ENCODE data around the gene LBX2. TPM values are rescaled to one million over a fixed set of nuclear protein-coding genes. Genes with fewer than 3 reads are reported as not detected.

The LBX2 gene
- total RNA-seq, 1 experiment from 2014 or later: 10.1 TPM

DNA sequence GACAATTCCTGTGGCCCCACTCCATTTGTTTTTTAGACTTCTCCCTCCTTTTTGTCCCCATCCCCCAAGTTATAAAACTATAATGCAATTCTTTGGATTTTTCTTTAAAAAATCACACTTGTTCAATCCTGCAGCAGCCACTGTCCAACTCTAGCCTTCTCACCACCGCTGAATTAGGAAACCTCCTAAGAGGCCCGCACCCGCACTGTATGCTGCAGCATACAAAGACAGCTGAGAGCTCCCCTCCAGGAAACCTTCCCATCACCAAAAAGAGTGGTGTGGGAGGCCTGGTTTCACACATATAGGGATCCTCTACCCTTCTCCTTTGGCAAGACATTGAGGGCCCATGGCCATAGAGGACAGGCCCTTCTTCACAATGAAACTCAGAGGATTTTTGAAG, 5.2 kb upstream of the LBX2 start:
- no peak overlapping the region for H3K4me3 ChIP-seq (replicated peaks in 1 of 2; ENCODE audit: low read depth in 1 of 2, low read length in 2 of 2)
- H4K20me1 ChIP-seq (ENCODE audit: insufficient read depth): no peaks in the 10 kb centered on the region
- H3K4me2 ChIP-seq (ENCODE audit: low read length): no peak overlapping the region
- no peak overlapping the region for H3K9ac ChIP-seq (ENCODE audit: low read length)
- no peaks in the 10 kb centered on the region for H3K9me2 ChIP-seq (ENCODE audit: insufficient read depth)
- H3K27me3 ChIP-seq (ENCODE audit: insufficient read depth, low read length): no peaks in the 10 kb centered on the region
- ATAC-seq: no peak
- H3K79me2 ChIP-seq (ENCODE audit: insufficient read depth, low read length): peaks cover 22% of the 10 kb centered on the region
- peaks cover 30 to 64% of the 10 kb centered on the region in 2 experiments for H3K4me1 ChIP-seq (ENCODE audit: control insufficient read depth in 1 of 2, insufficient read depth in 2 of 2, low read length in 2 of 2)
- RAD21 ChIA-PET (ENCODE audit: low non-redundant PET in 1 of 2, low total read pairs in 2 of 2, uncharacterized antibody in 2 of 2, unreplicated experiment in 2 of 2): no interaction called here
- no peak overlapping the region for H3K27ac ChIP-seq (ENCODE audit: low read depth, low read length)
- intact Hi-C loops (cut with micrococcal nuclease): no loop called here
- no peaks in the 10 kb centered on the region for H3K9me3 ChIP-seq (ENCODE audit: control insufficient read depth in 1 of 2, insufficient read depth in 1 of 2, low read depth in 1 of 2, low read length in 2 of 2)
- peaks cover 3 to 16% of the 10 kb centered on the region in 2 experiments; a peak in 2 of 4 replicates for H3K36me3 ChIP-seq (ENCODE audit: control insufficient read depth in 1 of 2, insufficient read depth in 2 of 2, low read length in 2 of 2)
- no peak overlapping the region for H2AFZ ChIP-seq (ENCODE audit: low read depth, low read length, poor library complexity, severe bottlenecking)
- no TSS peak for BruUV-seq (replicated peaks)
- POLR2A ChIA-PET: interaction anchor here (1.5 kb wide), 1 partner anchor 27 kb away, joined by 4 read pairs; no protein-coding TSS in a partner anchor
- DNase-seq (ENCODE audit: low read depth, low spot score): no peak
- TF ChIP-seq ZFX (IDR thresholded peaks at IDR 0.05): no peak
- TF ChIP-seq EZH2 (IDR thresholded peaks at IDR 0.05): no peak
- no peak for TF ChIP-seq EZH2phosphoT487 (IDR thresholded peaks at IDR 0.05; ENCODE audit: borderline replicate concordance)
- TF ChIP-seq ELF1 (IDR thresholded peaks at IDR 0.05; ENCODE audit: borderline replicate concordance, low read depth): no peak
- no peak for TF ChIP-seq RAD21 (IDR thresholded peaks at IDR 0.05; ENCODE audit: low read depth)
- TF ChIP-seq, protein P1, sequence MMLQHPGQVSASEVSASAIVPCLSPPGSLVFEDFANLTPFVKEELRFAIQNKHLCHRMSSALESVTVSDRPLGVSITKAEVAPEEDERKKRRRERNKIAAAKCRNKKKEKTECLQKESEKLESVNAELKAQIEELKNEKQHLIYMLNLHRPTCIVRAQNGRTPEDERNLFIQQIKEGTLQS (IDR thresholded peaks at IDR 0.05): no peak
- TF ChIP-seq SP1 (IDR thresholded peaks at IDR 0.05; ENCODE audit: low read depth): no peak
- TF ChIP-seq TCF7L2 (IDR thresholded peaks at IDR 0.05; ENCODE audit: borderline replicate concordance, extremely low read depth, insufficient read depth, insufficient read length): no peak
- no peak for TF ChIP-seq POLR2A (IDR thresholded peaks at IDR 0.05; ENCODE audit: borderline replicate concordance, extremely low read depth, insufficient read depth, insufficient read length)
- CTCF ChIA-PET: interaction anchor here (1.7 to 1.8 kb wide), 2 partner anchors 21 to 27 kb away, joined by 4 to 9 read pairs; partner anchors contain the start of genes CCDC142 and TTC31
